Karpas-422 (cell line): Measurements from ENCODE around the gene PCDHGB5. TPM values are rescaled to one million over a fixed set of nuclear protein-coding genes. Genes with fewer than 3 reads are reported as not detected.
"Not testable (repeated sequence)": the region's sequence is repeated elsewhere in the genome, so short reads cannot be mapped to it uniquely, and the experiment has no call there.

ENCODE experiments used
- DNase-seq: peaks from one replicate; pipeline ENCODE4 v3.0.0-alpha.2; 2015
- H2AFZ ChIP-seq: fragments of 200-600 bp; sonication (generic); 2 replicates; pipeline ENCODE4 v1.6.1; 2014; ENCODE audit warnings: antibody characterized with exemption, low read length, mixed read lengths
- H3K27ac ChIP-seq: fragments of 200-600 bp; sonication (generic); 2 replicates; pipeline ENCODE4 v1.5.1; 2014; ENCODE audit warnings: mild to moderate bottlenecking, low read length, moderate library complexity
- H3K27me3 ChIP-seq: fragments of 200-600 bp; sonication (generic); 2 replicates; pipeline ENCODE4 v1.6.1; 2014; ENCODE audit warnings: low read length, mixed read lengths
- H3K36me3 ChIP-seq: fragments of 200-600 bp; sonication (generic); 2 replicates; pipeline ENCODE4 v1.6.1; 2014; ENCODE audit warnings: low read length, mixed read lengths; ENCODE audit not compliant: insufficient read depth
- H3K4me1 ChIP-seq: fragments of 200-600 bp; sonication (generic); 2 replicates; pipeline ENCODE4 v1.6.1; 2014; ENCODE audit warnings: mild to moderate bottlenecking, low read length, mixed read lengths
- H3K4me2 ChIP-seq: fragments of 200-600 bp; sonication (generic); 2 replicates; pipeline ENCODE4 v1.6.1; 2014; ENCODE audit warnings: low read length, low read depth, mild to moderate bottlenecking; ENCODE audit not compliant: poor library complexity, severe bottlenecking
- H3K4me3 ChIP-seq: fragments of 200-600 bp; sonication (generic); 2 replicates; pipeline ENCODE4 v1.5.1; 2014; ENCODE audit warnings: mild to moderate bottlenecking, antibody characterized with exemption, low read length, mixed read lengths
- H3K79me2 ChIP-seq: fragments of 200-600 bp; sonication (generic); 2 replicates; pipeline ENCODE4 v1.6.1; 2014; ENCODE audit warnings: mild to moderate bottlenecking, low read length, mixed read lengths
- H3K9ac ChIP-seq: fragments of 200-600 bp; sonication (generic); 2 replicates; pipeline ENCODE4 v1.6.0; 2014; ENCODE audit warnings: low read length
- H3K9me2 ChIP-seq: fragments of 200-600 bp; sonication (generic), shearing (Covaris generic); replicated peaks from 2 replicates; pipeline ENCODE4 v1.6.0; 2014; ENCODE audit warnings: mild to moderate bottlenecking, low read length, moderate library complexity; ENCODE audit not compliant: insufficient read depth
- H3K9me3 ChIP-seq: fragments of 300-700, 200-600 bp; sonication (generic); 2 replicates; pipeline ENCODE4 v1.6.1; 2014; ENCODE audit warnings: low read length, mixed read lengths
- H4K20me1 ChIP-seq: fragments of 200-600 bp; sonication (generic); 2 replicates; pipeline ENCODE4 v1.6.1; 2014; ENCODE audit warnings: mild to moderate bottlenecking, antibody characterized with exemption, low read length, low read depth; ENCODE audit not compliant: insufficient read depth
- total RNA-seq: library from RNA; depleted of rRNA; stranded (reverse); fragments of >200 nt; shearing (Covaris generic); gene quantifications from 2 replicates; pipeline ENCODE4 v1.2.3, GENCODE V29; 2014; ENCODE audit warnings: low replicate concordance

Gene PCDHGB5
- total RNA-seq, 1 experiment from 2014 or later = 17.0 TPM

DNA sequence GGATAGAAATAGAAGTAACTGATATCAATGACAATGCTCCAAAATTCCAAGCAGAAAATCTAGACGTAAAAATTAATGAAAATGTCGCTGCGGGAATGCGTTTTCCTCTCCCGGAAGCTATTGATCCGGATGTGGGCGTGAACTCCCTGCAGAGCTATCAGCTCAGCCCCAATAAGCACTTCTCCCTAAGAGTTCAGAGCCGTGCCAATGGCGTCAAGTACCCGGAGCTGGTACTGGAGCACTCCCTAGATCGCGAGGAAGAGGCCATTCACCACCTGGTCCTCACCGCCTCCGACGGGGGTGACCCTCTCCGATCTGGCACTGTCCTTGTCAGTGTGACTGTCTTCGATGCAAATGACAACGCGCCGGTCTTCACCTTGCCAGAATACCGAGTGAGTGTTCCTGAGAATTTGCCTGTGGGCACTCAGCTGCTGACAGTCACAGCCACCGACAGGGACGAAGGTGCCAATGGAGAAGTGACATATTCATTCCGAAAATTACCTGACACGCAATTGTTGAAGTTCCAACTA is 15.9 kb downstream of the PCDHGB5 start:
- DNase-seq = no peak
- peaks cover 18% of the 10 kb centered on the region for H3K36me3 ChIP-seq
- H3K79me2 ChIP-seq = peaks cover 13% of the 10 kb centered on the region
- H4K20me1 ChIP-seq = no peaks in the 10 kb centered on the region
- no peak overlapping the region for H3K4me2 ChIP-seq
- H3K9me3 ChIP-seq = peaks cover 6% of the 10 kb centered on the region; the same call in 1 of the 2 replicates
- no peak overlapping the region for H2AFZ ChIP-seq
- H3K9ac ChIP-seq = no peak overlapping the region
- no peaks in the 10 kb centered on the region for H3K9me2 ChIP-seq
- H3K4me1 ChIP-seq = peaks cover 3% of the 10 kb centered on the region; the same call in 1 of the 2 replicates
- no peak overlapping the region for H3K4me3 ChIP-seq
- no peak overlapping the region for H3K27ac ChIP-seq
- no peaks in the 10 kb centered on the region for H3K27me3 ChIP-seq

DNA sequence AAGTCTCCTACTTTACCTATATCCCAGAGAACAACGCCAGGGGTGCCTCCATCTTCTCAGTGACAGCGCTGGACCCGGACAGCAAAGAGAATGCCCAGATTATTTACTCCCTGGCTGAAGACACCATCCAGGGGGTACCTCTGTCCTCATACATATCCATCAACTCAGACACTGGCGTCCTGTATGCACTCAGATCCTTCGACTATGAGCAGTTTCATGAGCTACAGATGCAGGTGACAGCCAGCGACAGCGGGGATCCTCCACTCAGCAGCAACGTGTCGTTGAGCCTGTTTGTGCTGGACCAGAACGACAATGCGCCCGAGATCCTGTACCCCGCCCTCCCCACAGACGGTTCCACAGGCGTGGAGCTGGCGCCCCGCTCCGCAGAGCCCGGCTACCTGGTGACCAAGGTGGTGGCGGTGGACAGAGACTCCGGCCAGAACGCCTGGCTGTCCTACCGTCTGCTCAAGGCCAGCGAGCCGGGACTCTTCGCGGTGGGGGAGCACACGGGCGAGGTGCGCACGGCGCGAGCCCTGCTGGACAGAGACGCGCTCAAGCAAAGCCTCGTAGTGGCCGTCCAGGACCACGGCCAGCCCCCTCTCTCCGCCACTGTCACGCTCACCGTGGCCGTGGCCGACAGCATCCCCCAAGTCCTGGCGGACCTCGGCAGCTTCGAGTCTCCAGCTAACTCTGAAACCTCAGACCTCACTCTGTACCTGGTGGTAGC is 17.0 kb downstream of the PCDHGB5 start:
- peaks cover 18% of the 10 kb centered on the region for H3K36me3 ChIP-seq
- not testable (repeated sequence) for H3K4me2 ChIP-seq, H3K27ac ChIP-seq, H3K9me3 ChIP-seq, DNase-seq, H3K27me3 ChIP-seq, H3K9me2 ChIP-seq, H3K4me1 ChIP-seq, H3K4me3 ChIP-seq, H4K20me1 ChIP-seq, H3K9ac ChIP-seq, H3K79me2 ChIP-seq, H2AFZ ChIP-seq

DNA sequence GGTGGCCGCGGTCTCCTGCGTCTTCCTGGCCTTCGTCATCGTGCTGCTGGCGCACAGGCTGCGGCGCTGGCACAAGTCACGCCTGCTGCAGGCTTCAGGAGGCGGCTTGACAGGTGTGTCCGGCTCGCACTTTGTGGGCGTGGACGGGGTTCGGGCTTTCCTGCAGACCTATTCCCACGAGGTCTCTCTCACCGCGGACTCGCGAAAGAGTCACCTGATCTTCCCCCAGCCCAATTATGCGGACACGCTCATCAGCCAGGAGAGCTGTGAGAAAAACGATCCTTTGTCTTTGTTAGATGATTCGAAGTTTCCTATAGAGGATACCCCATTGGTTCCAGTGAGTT is 17.5 kb downstream of the PCDHGB5 start:
- H3K79me2 ChIP-seq, H3K9ac ChIP-seq, H3K9me2 ChIP-seq, H3K4me2 ChIP-seq, H3K27me3 ChIP-seq, H3K9me3 ChIP-seq, H3K4me1 ChIP-seq, H4K20me1 ChIP-seq, H3K4me3 ChIP-seq, H3K27ac ChIP-seq, DNase-seq, H2AFZ ChIP-seq: not testable (repeated sequence)
- peaks cover 18% of the 10 kb centered on the region for H3K36me3 ChIP-seq

DNA sequence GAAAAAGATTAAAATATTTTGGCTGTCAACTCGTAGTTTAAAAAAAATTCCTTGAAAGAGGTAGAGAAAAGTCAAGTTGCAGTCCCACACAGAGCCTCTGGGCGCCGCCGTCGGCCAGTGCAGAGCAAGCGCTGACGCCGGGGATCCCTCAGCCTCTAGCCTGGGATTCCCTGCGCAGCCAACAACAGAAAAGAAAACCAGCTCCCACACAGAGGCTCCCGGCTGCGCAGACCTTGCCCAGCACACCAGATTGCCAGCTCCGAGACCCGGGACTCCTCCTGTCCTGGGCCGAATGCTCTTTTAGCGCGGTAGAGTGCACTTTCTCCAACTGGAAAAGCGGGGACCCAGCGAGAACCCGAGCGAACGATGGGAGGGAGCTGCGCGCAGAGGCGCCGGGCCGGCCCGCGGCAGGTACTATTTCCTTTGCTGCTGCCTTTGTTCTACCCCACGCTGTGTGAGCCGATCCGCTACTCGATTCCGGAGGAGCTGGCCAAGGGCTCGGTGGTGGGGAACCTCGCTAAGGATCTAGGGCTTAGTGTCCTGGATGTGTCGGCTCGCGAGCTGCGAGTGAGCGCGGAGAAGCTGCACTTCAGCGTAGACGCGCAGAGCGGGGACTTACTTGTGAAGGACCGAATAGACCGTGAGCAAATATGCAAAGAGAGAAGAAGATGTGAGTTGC is 19.9 kb downstream of the PCDHGB5 start, which contains the start of gene PCDHGB7:
TSS of gene PCDHGB7 (plus strand) at position 184 of the 679 bp plus-strand sequence. CDS start at position 367, 183 bp downstream.
- H3K4me2 ChIP-seq, H2AFZ ChIP-seq, H3K9ac ChIP-seq, H3K4me1 ChIP-seq, H3K79me2 ChIP-seq, H3K4me3 ChIP-seq, H3K9me2 ChIP-seq, H4K20me1 ChIP-seq, H3K27ac ChIP-seq, H3K27me3 ChIP-seq: not testable (repeated sequence)
- peaks cover 28% of the 10 kb centered on the region for H3K36me3 ChIP-seq
- peak; percentile 48 for DNase-seq
- peaks cover 16% of the 10 kb centered on the region for H3K9me3 ChIP-seq

DNA sequence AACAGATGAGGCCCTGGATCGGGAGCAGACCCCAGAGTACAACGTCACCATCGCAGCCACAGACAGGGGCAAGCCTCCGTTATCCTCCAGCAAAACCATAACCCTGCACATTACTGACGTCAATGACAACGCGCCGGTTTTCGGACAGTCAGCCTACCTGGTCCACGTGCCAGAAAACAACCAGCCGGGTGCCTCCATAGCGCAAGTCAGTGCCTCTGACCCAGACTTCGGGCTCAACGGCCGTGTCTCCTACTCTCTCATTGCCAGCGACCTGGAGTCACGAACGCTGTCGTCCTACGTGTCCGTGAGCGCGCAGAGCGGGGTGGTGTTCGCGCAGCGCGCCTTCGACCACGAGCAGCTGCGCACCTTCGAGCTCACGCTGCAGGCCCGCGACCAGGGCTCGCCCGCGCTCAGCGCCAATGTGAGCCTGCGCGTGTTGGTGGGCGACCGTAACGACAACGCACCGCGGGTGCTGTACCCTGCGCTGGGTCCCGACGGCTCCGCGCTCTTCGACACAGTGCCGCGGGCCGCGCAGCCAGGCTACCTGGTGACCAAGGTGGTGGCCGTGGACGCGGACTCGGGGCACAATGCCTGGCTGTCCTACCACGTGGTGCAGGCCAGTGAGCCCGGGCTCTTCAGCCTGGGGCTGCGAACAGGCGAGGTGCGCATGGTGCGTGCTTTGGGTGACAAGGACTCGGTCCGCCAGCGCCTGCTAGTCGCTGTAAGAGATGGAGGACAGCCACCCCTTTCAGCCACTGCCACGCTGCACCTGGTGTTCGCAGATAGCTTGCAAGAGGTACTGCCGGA is 21.5 kb downstream of the PCDHGB5 start:
- Histone ChIP-seq H4K20me1 (no peaks in the 10 kb centered on the region), H2AFZ (no peak overlapping the region), H3K27ac (no peak overlapping the region), H3K36me3 (peaks cover 13% of the 10 kb centered on the region), H3K79me2 (no peaks in the 10 kb centered on the region; the same call in 1 of the 2 replicates), H3K9ac (no peak overlapping the region), H3K9me3 (peaks cover 16% of the 10 kb centered on the region), H3K4me3 (no peak overlapping the region), H3K27me3 (no peaks in the 10 kb centered on the region), H3K4me1 (no peaks in the 10 kb centered on the region; the same call in 1 of the 2 replicates), H3K4me2 (no peak overlapping the region), H3K9me2 (no peaks in the 10 kb centered on the region)
- DNase-seq = no peak

DNA sequence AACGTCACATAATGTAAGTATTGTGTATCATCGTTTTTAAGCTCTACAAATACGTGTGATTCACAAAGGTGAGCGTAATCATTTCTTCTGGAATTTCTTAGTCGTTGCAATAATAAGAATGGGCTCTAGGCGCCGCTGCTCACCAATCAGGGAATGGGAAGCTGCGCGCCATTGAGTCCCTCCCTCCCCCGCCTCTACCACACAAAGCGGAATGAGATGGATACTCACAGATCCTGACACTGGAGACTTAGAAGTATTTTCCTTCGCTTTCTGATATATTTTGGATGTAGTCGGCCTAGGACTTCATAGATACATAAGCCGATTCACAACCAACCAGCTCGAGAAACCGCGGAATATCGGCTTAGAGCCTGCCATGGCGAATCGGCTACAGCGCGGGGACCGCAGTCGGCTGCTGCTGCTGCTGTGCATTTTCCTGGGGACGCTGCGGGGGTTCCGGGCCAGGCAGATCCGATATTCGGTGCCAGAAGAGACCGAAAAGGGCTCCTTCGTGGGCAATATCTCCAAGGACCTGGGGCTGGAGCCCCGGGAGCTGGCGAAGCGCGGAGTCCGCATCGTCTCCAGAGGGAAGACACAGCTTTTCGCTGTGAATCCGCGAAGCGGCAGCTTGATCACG is 23.2 kb downstream of the PCDHGB5 start, which contains the start of gene PCDHGA11:
TSS of gene PCDHGA11 (plus strand) at position 197 of the 634 bp plus-strand sequence. CDS start at position 374, 177 bp downstream.
- H3K4me1 ChIP-seq = no peaks in the 10 kb centered on the region; the same call in 1 of the 2 replicates
- no peak within 1 kb of the TSS for H2AFZ ChIP-seq
- peaks cover 16% of the 10 kb centered on the region for H3K9me3 ChIP-seq
- no peaks in the 10 kb centered on the region for H3K79me2 ChIP-seq
- H3K27ac ChIP-seq = no peak within 1 kb of the TSS
- H3K9ac ChIP-seq = no peak within 1 kb of the TSS
- no peaks in the 10 kb centered on the region for H3K27me3 ChIP-seq
- no peaks in the 10 kb centered on the region for H3K9me2 ChIP-seq
- H3K4me2 ChIP-seq = no peak within 1 kb of the TSS
- DNase-seq = no peak
- H3K4me3 ChIP-seq = no peak within 1 kb of the TSS
- no peaks in the 10 kb centered on the region for H4K20me1 ChIP-seq
- H3K36me3 ChIP-seq = peaks cover 13% of the 10 kb centered on the region

DNA sequence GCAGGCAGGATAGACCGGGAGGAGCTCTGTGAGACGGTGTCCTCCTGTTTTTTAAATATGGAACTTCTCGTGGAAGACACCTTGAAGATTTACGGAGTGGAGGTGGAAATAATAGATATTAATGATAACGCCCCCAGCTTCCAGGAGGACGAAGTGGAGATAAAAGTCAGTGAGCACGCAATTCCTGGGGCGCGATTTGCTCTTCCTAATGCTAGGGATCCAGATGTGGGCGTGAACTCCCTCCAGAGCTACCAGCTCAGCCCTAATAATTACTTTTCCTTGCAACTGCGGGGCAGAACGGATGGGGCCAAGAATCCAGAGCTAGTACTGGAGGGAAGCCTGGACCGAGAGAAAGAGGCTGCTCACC is 23.7 kb downstream of the PCDHGB5 start:
- Histone ChIP-seq H3K9me3 (peaks cover 16% of the 10 kb centered on the region), H3K4me2 (no peak overlapping the region), H2AFZ (no peak overlapping the region), H3K36me3 (peaks cover 14% of the 10 kb centered on the region), H3K79me2 (no peaks in the 10 kb centered on the region), H4K20me1 (no peaks in the 10 kb centered on the region), H3K27ac (no peak overlapping the region), H3K9ac (no peak overlapping the region), H3K4me3 (no peak overlapping the region), H3K4me1 (no peaks in the 10 kb centered on the region; the same call in 1 of the 2 replicates), H3K27me3 (no peaks in the 10 kb centered on the region), H3K9me2 (no peaks in the 10 kb centered on the region)
- DNase-seq = no peak
